IPS-NIHi11 (cell line): ENCODE results near the gene FREY1.
A peak's percentile ranks its signal among the peaks of the same experiment; 100 is the strongest.

Experiments used
- DNase-seq: peaks from one replicate; pipeline ENCODE4 v3.0.0; 2012; ENCODE audit warnings: mixed read lengths, low spot score

Gene FREY1

DNA sequence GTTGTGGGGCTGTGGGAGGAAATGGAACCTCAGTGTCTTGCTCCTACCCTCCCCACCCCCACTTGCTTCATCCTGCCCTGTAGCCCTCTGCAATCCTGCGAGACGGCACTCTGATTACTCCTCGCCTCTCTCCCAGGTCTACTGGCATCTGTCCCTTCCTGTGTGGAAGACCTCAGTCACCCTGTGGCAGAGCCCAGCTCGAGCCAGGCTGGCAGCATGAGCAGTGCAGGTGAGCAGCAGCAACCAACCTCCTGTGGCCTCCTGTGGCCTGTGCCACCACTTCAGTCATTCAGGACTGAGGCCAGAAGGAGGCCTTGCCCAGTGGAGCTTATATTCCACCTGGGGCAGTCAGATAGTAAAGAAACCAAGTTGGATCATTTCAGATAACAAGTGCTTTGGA lies 36.4 kb downstream of the FREY1 start:
- no peak for DNase-seq

DNA sequence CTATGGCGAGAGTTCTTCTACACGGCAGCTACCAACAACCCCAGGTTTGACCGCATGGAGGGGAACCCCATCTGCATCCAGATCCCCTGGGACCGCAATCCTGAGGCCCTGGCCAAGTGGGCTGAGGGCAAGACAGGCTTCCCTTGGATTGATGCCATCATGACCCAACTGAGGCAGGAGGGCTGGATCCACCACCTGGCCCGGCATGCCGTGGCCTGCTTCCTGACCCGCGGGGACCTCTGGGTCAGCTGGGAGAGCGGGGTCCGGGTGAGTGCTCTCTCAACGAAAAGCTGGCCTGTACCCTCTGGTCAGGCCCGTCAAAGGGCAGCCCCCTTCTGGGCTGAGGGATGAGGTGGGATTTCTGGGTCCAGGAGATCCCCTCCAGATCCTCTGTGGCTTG lies 37.5 kb downstream of the FREY1 start:
- no peak for DNase-seq

DNA sequence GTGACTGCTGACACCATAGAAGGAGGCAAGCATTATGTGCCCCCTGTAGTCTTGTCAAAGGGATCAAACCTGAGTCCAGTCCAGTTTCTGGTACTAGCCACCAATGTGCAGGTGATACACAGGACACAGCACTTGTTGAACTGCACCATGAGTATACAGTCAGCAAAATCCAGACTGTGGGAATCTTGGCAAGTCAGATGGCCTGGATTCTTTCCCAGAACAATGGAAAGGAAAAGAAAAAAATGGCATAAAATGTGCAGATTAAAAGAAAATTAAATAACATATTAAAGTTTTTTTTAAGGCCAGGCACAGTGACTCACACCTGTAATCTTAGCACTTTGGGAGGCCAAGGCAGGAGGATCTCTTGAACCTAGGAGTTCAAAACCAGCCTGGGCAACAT lies 43.0 kb downstream of the FREY1 start:
- DNase-seq: no peak

DNA sequence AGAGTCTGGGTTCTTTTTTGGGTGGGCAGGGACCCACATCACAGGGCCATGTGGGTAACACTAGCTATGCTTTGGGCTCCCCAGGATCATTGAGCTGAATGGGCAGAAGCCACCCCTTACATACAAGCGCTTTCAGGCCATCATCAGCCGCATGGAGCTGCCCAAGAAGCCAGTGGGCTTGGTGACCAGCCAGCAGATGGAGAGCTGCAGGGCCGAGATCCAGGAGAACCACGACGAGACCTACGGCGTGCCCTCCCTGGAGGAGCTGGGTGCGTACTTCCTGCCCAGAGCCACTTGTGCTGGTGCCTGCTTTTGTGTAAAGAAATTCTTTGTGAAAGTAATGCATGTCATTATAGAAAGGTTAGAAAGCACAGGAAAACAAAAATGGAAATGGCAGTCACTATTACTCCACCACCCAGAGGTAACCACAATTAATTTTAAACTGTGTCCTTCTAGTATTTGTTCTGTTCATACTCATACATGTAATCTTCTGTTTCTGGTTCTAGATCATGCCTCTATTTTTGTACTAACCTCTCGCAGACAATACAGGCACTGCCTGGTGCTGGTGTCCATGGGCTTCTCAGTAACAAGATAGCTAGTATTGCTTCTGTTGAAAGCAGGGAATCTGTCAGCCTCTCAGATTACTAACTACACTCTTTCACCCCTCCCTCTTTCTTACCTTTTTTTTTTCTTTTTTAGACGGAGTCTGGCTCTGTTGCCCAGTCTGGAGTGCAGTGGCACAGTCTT lies 46.1 kb downstream of the FREY1 start:
- DNase-seq: no peak

DNA sequence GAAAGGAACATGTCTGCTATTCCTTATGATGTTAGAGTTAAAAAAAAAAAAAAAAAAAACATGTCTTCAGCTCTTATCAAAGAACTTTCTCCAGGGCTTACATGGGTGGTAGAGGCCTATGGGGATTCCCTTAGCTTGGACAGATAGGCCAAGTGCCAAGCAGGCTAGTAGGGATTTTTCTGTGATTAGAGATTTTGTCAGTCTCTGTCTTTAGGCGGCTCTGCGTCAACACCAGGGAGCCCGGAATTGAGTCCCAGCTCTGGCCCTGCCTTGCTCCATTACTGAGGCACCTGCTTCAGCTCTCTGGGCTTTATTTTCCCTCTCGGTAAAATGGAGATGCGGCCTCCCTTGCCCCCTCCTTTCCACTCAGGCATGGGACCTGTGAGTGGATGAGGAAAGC lies 46.7 kb downstream of the FREY1 start:
- DNase-seq: no peak

DNA sequence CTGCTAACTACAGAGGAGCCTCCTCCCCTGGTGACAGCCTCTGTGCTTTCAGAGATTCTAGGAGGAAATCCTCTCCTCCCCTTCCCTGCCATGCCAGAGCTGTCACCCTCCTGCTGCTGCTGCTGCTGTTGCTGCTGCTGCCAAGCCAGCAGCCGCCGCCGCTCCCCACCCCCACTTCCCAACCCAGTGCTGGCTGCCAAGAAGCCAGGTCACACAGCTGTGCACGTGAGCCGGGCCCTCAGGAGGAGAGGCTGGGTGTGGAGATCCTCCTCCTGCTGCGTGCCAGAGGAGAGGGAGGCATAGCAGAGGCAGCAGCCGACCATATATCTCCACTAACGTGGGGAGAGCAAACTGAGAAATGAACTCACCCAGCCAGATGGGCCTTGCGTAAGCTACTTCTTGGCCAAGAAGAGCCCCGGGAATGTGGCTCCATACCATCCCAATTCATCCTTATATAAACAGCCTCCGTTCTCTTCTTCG lies 47.4 kb downstream of the FREY1 start:
- DNase-seq: peak; percentile 74

DNA sequence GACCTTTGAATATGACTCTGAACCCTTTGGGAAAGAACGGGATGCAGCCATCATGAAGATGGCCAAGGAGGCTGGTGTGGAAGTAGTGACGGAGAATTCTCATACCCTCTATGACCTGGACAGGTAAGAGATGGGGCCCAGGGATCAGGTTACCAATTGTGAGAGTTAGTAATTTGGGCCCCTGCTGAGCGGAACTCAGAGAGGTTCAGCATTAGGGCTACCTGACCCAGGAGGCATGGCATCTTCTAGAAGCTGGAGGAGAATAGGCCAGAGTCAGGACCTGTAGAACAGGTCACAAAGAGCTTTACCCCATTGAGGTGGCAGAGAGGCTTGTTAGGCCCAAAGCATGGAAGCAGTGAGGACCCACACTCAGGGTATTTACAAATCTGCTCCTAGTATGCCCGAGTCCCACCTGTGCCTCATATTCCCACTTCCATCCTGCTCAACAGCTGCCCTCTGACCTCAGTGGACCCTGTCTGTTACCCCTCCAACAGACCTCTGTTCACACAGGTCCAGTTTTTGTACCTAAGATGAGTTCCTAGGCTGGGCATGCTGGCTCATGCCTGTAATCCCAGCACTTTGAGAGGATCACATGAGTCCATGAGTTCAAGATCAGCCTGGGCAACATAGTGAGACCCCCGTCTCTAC lies 48.2 kb downstream of the FREY1 start:
- DNase-seq: no peak

DNA sequence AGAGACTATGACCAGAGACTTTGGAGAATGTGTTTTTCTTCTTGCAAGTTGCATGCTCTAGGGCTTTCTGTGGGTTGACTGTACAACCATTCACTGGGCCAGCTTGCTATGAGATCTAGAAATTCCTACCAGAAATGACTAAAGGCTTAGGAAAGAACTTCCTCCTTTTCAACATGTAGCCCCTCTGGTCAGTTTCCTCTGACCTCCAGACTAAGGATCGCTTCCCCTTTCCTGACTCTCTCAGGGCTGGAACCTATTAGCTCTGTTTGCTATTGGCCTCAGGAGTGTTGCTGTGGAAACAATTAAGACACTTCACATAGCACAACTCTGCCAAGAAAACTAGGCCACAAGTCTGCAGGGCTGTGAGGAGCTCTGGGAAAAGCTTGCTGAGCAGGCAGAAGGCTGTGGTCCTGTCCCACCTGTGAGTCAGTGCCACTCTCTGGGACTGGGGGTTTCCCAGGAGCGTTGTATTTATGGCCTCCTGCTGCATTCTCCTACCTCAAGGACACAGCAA lies 49.1 kb downstream of the FREY1 start:
- DNase-seq: peak; percentile 7
